Chondrocyte (in vitro differentiated cells): ENCODE measurements around the gene DNAJC13. TPM values are rescaled to one million over a fixed set of nuclear protein-coding genes. Genes with fewer than 3 reads are reported as not detected.

Experiments
- DNase-seq: peaks from one replicate; pipeline ENCODE4 v3.0.0; 2021; ENCODE audit warnings: mixed read lengths, low spot score
- H3K27ac Mint-ChIP-seq: one replicate; pipeline ENCODE4 v1.8.0; 2021; ENCODE audit warnings: mild to moderate bottlenecking, moderate library complexity, mixed read lengths; ENCODE audit not compliant: unreplicated experiment
- H3K27me3 Mint-ChIP-seq: 2 replicates; pipeline ENCODE4 v1.8.0; 2021; ENCODE audit warnings: low read depth, mixed read lengths
- H3K36me3 Mint-ChIP-seq: 2 replicates; pipeline ENCODE4 v1.8.0; 2021; ENCODE audit warnings: low read depth, mixed read lengths
- H3K4me1 Mint-ChIP-seq: 2 replicates; pipeline ENCODE4 v1.8.0; 2021; ENCODE audit warnings: low read depth, mild to moderate bottlenecking, mixed read lengths
- H3K4me3 Mint-ChIP-seq: one replicate; pipeline ENCODE4 v1.8.0; 2021; ENCODE audit warnings: mild to moderate bottlenecking, moderate library complexity, mixed read lengths; ENCODE audit not compliant: unreplicated experiment
- H3K9me3 Mint-ChIP-seq: 2 replicates; pipeline ENCODE4 v1.8.0; 2021; ENCODE audit warnings: low read depth, mixed read lengths
- total RNA-seq: library from RNA; stranded (reverse); gene quantifications from 3 replicates; pipeline ENCODE4 v1.2.1, GENCODE V29; 2021
- TF ChIP-seq, protein P1 (sequence below): fragments of 200-600 bp; sonication (generic); IDR thresholded peaks from 2 replicates; pipeline ENCODE4 v1.5.0; 2021; ENCODE audit warnings: antibody characterized with exemption, mild to moderate bottlenecking, moderate library complexity

The DNAJC13 gene
- total RNA-seq, 1 donor from 2014 or later = 49.1 TPM

GRCh38 chr3:132509506-132509905 is 92.2 kb downstream of the DNAJC13 start:
- no peak overlapping the region for H3K4me3 Mint-ChIP-seq
- TF ChIP-seq, protein P1, sequence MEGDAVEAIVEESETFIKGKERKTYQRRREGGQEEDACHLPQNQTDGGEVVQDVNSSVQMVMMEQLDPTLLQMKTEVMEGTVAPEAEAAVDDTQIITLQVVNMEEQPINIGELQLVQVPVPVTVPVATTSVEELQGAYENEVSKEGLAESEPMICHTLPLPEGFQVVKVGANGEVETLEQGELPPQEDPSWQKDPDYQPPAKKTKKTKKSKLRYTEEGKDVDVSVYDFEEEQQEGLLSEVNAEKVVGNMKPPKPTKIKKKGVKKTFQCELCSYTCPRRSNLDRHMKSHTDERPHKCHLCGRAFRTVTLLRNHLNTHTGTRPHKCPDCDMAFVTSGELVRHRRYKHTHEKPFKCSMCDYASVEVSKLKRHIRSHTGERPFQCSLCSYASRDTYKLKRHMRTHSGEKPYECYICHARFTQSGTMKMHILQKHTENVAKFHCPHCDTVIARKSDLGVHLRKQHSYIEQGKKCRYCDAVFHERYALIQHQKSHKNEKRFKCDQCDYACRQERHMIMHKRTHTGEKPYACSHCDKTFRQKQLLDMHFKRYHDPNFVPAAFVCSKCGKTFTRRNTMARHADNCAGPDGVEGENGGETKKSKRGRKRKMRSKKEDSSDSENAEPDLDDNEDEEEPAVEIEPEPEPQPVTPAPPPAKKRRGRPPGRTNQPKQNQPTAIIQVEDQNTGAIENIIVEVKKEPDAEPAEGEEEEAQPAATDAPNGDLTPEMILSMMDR = no peak
- no peaks in the 10 kb centered on the region for H3K9me3 Mint-ChIP-seq
- no peaks in the 10 kb centered on the region for H3K27me3 Mint-ChIP-seq
- H3K27ac Mint-ChIP-seq = no peak overlapping the region
- no peaks in the 10 kb centered on the region for H3K4me1 Mint-ChIP-seq
- no peak for DNase-seq
- H3K36me3 Mint-ChIP-seq = peaks cover 46% of the 10 kb centered on the region

DNA sequence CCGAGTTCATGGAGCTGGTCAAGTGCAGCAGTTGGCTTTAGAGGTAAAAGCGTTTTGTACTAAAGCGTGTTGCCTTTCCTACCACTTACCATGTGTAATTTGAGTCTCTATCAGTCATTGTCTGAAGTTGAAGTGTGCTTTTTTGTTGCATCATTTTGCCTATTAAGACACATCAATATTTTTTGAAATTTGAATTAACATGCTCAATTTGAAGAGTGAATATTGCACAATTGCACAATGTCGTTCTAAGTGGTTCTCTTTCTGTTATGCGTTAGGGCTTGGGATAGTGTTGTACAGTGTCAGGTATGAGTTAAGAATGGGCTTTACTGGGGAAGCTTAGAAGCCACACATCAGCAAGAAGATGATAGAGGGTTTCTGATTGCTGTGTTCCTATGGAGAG is 95.8 kb downstream of the DNAJC13 start:
- Mint-ChIP-seq H3K27ac (no peak overlapping the region), H3K4me1 (no peaks in the 10 kb centered on the region), H3K36me3 (peaks cover 48% of the 10 kb centered on the region), H3K27me3 (no peaks in the 10 kb centered on the region), H3K9me3 (no peaks in the 10 kb centered on the region), H3K4me3 (no peak overlapping the region)
- TF ChIP-seq, protein P1 = no peak
- no peak for DNase-seq

GRCh38 chr3:132517311-132517710 is 100.0 kb downstream of the DNAJC13 start:
- Mint-ChIP-seq H3K27ac (no peak overlapping the region), H3K36me3 (peaks cover 37% of the 10 kb centered on the region), H3K27me3 (no peaks in the 10 kb centered on the region), H3K9me3 (no peaks in the 10 kb centered on the region), H3K4me1 (no peaks in the 10 kb centered on the region), H3K4me3 (no peak overlapping the region)
- TF ChIP-seq, protein P1 = no peak
- no peak for DNase-seq

- H3K4me1 Mint-ChIP-seq = no peaks in the 10 kb centered on the region
- H3K27me3 Mint-ChIP-seq = no peaks in the 10 kb centered on the region
- H3K27ac Mint-ChIP-seq = no peak overlapping the region
- TF ChIP-seq, protein P1 = no peak
- no peaks in the 10 kb centered on the region for H3K9me3 Mint-ChIP-seq
- H3K36me3 Mint-ChIP-seq = peaks cover 36% of the 10 kb centered on the region
- no peak for DNase-seq
- H3K4me3 Mint-ChIP-seq = no peak overlapping the region
Observed at GRCh38 chr3:132519914-132520313, 102.6 kb downstream of the DNAJC13 start.

DNA sequence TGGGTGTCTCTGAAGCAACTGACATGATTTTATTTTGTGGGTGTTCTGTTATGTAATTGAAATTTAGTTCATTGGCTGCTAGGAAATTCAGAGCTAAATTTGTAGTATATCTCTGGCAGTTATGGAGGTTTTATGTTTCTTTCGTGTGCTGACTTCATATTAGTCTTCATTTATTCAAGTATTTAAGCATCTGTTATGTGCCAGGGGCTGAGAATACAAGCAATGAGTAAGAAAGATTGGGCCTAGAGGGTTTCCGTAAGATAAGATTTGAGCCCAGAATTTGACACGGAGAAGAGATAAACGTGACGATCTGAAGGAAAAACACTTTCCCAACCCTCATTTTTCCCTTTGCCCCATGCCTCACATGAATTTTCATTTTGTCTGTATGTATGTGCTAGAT is 104.6 kb downstream of the DNAJC13 start:
- Mint-ChIP-seq H3K27me3 (no peaks in the 10 kb centered on the region), H3K9me3 (no peaks in the 10 kb centered on the region), H3K4me1 (no peaks in the 10 kb centered on the region), H3K36me3 (peaks cover 41% of the 10 kb centered on the region), H3K27ac (no peak overlapping the region), H3K4me3 (no peak overlapping the region)
- TF ChIP-seq, protein P1 = no peak
- no peak for DNase-seq
